Upper lobe of left lung (tissue), 4 donors: ENCODE results near the gene L2HGDH.

ENCODE experiments used
- CTCF ChIP-seq, 6 experiments: fragments of 450-650 bp in 4 of 6; fragments of 200-600 bp in 2 of 6; sonication (generic) in 2 of 6; IDR thresholded peaks; one replicate each; pipeline ENCODE4 v1.5.1; 2016 to 2019; ENCODE audit warnings: antibody characterized with exemption in 6 of 6
- EP300 ChIP-seq, 4 donors: sonication (generic); formaldehyde crosslinking; IDR thresholded peaks; one replicate each; pipeline ENCODE4 v1.5.1; 2017; ENCODE audit warnings: antibody characterized with exemption in 4 of 4, control low read depth in 2 of 4
- POLR2A ChIP-seq, 4 donors: fragments of 450-650 bp; IDR thresholded peaks; one replicate each; pipeline ENCODE4 v1.5.1; 2016 to 2017; ENCODE audit warnings: antibody characterized with exemption in 4 of 4, mild to moderate bottlenecking in 2 of 4
- POLR2AphosphoS5 ChIP-seq, 2 donors: sonication (generic); formaldehyde crosslinking; IDR thresholded peaks; one replicate each; pipeline ENCODE4 v1.5.1; 2017; ENCODE audit warnings: antibody characterized with exemption in 2 of 2

- no peak for TF ChIP-seq CTCF (IDR thresholded peaks at IDR 0.05)
- no peak for TF ChIP-seq POLR2A (IDR thresholded peaks at IDR 0.05)
- no peak for TF ChIP-seq POLR2AphosphoS5 (IDR thresholded peaks at IDR 0.05)
- TF ChIP-seq EP300 (IDR thresholded peaks at IDR 0.05), result no peak
These were observed 89.9 kb downstream of the L2HGDH start for GRCh38 chr14:50222055-50222613.
